Sigmoid colon (tissue), 7 donors: ENCODE results near the gene RNU4-1. TPM values are rescaled to one million over a fixed set of nuclear protein-coding genes. Genes with fewer than 3 reads are reported as not detected.

Experiments
- DNase-seq: peaks from one replicate; pipeline ENCODE4 v3.0.0-alpha.2; 2019
- H3K27ac ChIP-seq, 4 donors: fragments of 200-600 bp; sonication (generic); one replicate each; pipeline ENCODE4 v1.5.1; 2016 to 2019; ENCODE audit warnings: mild to moderate bottlenecking in 1 of 4
- H3K27me3 ChIP-seq, 3 donors: fragments of 200-600 bp; sonication (generic); one replicate each; pipeline ENCODE4 v1.5.1; 2019; ENCODE audit warnings: mild to moderate bottlenecking in 1 of 3
- H3K36me3 ChIP-seq, 4 donors: fragments of 200-600 bp; sonication (generic); one replicate each; pipeline ENCODE4 v1.5.1; 2016 to 2019
- H3K4me1 ChIP-seq, 4 donors: fragments of 200-600 bp; sonication (generic); one replicate each; pipeline ENCODE4 v1.5.1; 2017 to 2019
- H3K4me3 ChIP-seq, 4 donors: fragments of 200-600 bp; sonication (generic); one replicate each; pipeline ENCODE4 v1.5.1; 2017 to 2019; ENCODE audit warnings: mild to moderate bottlenecking in 2 of 4, moderate library complexity in 1 of 4
- H3K9me3 ChIP-seq, 4 donors: fragments of 200-600 bp in 3 of 4; sonication (generic) in 3 of 4; one replicate each; pipeline versions ENCODE4 v1.5.1 to v1.6.1; 2013 to 2019
- EP300 ChIP-seq, 4 donors: sonication (generic); formaldehyde crosslinking; IDR thresholded peaks; one replicate each; pipeline ENCODE4 v1.6.1; 2017; ENCODE audit warnings: antibody characterized with exemption in 4 of 4
- POLR2A ChIP-seq, 2 donors: fragments of 450-650 bp; IDR thresholded peaks; one replicate each; pipeline ENCODE4 v1.6.1; 2016; ENCODE audit warnings: antibody characterized with exemption in 2 of 2, mild to moderate bottlenecking in 2 of 2, moderate library complexity in 2 of 2
- POLR2AphosphoS5 ChIP-seq, 4 donors: sonication (generic); formaldehyde crosslinking; IDR thresholded peaks; one replicate each; pipeline ENCODE4 v1.6.1; 2017; ENCODE audit warnings: antibody characterized with exemption in 4 of 4
- WGBS, 2 donors: extraction: QIAGEN DNeasy Blood & Tissue Kit; methylation state at CpG; one replicate each; pipeline ENCODE4 v1.1.7; 2013; 5-methylcytosine and 5-hydroxymethylcytosine counted together
- intact Hi-C: fragments of 100-400 bp; cut with DNase I; formaldehyde crosslinking; loops from one replicate; pipeline ENCODE4 v1.15.1; 2023
- polyA plus RNA-seq, 3 donors: library from polyadenylated mRNA; stranded (reverse); fragments of 200-250 nt; gene quantifications; one replicate each; pipeline ENCODE4 v1.2.3, GENCODE V29; 2013
- total RNA-seq, 4 donors: library from RNA; depleted of rRNA; stranded (reverse); fragments of >200 nt; gene quantifications; one replicate each; pipeline ENCODE4 v1.1.0, GENCODE V29; 2016
- TF ChIP-seq, protein P1 (sequence below), 4 experiments: fragments of 450-650 bp in 3 of 4; fragments of 200-600 bp in 1 of 4; IDR thresholded peaks; one replicate each; pipeline ENCODE4 v1.5.1; 2016 to 2019; ENCODE audit warnings: antibody characterized with exemption in 4 of 4, mild to moderate bottlenecking in 3 of 4, moderate library complexity in 2 of 4
- donor health status: healthy with polysubstance abuse.
- donor health status: Bipolar disorder and iron deficiency.
- donor health status: healthy.

Gene RNU4-1
- total and polyA plus RNA-seq, 7 donors: under 0.01 TPM; not detected in 4

- 73 to 83% methylated on average over 5 of the region's 5 CpGs for WGBS, 2 donors
- H3K27me3 ChIP-seq: no peaks in the 10 kb centered on the region
- intact Hi-C loops: no loop called here
- DNase-seq: no peak
- no peak within 1 kb of the TSS for H3K27ac ChIP-seq
- no peak for TF ChIP-seq EP300 (IDR thresholded peaks at IDR 0.05)
- TF ChIP-seq POLR2A (IDR thresholded peaks at IDR 0.05): no peak
- TF ChIP-seq POLR2AphosphoS5 (IDR thresholded peaks at IDR 0.05): no peak
- TF ChIP-seq, protein P1, sequence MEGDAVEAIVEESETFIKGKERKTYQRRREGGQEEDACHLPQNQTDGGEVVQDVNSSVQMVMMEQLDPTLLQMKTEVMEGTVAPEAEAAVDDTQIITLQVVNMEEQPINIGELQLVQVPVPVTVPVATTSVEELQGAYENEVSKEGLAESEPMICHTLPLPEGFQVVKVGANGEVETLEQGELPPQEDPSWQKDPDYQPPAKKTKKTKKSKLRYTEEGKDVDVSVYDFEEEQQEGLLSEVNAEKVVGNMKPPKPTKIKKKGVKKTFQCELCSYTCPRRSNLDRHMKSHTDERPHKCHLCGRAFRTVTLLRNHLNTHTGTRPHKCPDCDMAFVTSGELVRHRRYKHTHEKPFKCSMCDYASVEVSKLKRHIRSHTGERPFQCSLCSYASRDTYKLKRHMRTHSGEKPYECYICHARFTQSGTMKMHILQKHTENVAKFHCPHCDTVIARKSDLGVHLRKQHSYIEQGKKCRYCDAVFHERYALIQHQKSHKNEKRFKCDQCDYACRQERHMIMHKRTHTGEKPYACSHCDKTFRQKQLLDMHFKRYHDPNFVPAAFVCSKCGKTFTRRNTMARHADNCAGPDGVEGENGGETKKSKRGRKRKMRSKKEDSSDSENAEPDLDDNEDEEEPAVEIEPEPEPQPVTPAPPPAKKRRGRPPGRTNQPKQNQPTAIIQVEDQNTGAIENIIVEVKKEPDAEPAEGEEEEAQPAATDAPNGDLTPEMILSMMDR (IDR thresholded peaks at IDR 0.05): no peak
- H3K4me1 ChIP-seq: peaks cover 0 to 7% (median 2%) of the 10 kb centered on the region in 4 donors
- no peaks in the 10 kb centered on the region for H3K36me3 ChIP-seq
- no peaks in the 10 kb centered on the region for H3K9me3 ChIP-seq
- no peak within 1 kb of the TSS for H3K4me3 ChIP-seq
These were observed 34.6 kb upstream of the RNU4-1 start, which contains the start of gene PLA2G1B for GRCh38 chr12:120327593-120327992. TSS of gene PLA2G1B (minus strand) at chr12:120327779. CDS start at chr12:120327753, 26 bp downstream.

- no peak for DNase-seq
- Histone ChIP-seq H3K9me3 (no peaks in the 10 kb centered on the region), H3K36me3 (no peaks in the 10 kb centered on the region), H3K4me3 (no peak overlapping the region), H3K27me3 (no peaks in the 10 kb centered on the region), H3K27ac (no peak overlapping the region), H3K4me1 (peaks cover 0 to 7% (median 2%) of the 10 kb centered on the region in 4 donors)
- no peak for TF ChIP-seq POLR2A (IDR thresholded peaks at IDR 0.05)
- no peak for TF ChIP-seq EP300 (IDR thresholded peaks at IDR 0.05)
- no peak for TF ChIP-seq POLR2AphosphoS5 (IDR thresholded peaks at IDR 0.05)
- TF ChIP-seq, protein P1 (IDR thresholded peaks at IDR 0.05): no peak
- intact Hi-C loops: no loop called here
- WGBS, 2 donors: 65 to 79% methylated on average over 9 of the region's 9 CpGs
These were observed 31.9 kb upstream of the RNU4-1 start for GRCh38 chr12:120324841-120325417.

DNA sequence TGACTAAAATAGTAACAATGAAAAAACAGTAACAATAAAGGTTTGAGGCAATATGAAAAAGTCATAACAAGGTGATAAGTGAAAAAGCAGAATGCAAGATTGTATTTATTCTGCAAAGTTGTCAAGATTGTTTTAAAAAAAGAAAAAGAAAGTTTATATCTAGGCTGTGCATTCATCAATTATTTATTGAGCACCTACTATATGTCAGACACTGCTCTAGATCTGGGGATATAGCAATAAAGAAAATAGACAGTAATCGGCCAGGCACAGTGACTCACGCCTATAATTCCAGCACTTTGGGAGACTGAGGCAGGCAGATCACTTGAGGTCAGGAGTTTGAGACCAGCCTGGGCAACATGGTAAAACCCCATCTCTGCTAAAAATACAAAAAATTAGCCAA, 30.7 kb upstream of the RNU4-1 start:
- no peak for DNase-seq
- intact Hi-C loops: no loop called here
- Histone ChIP-seq H3K27ac (no peak overlapping the region), H3K4me1 (peaks cover 0 to 7% (median 2%) of the 10 kb centered on the region in 4 donors), H3K9me3 (no peaks in the 10 kb centered on the region), H3K27me3 (no peaks in the 10 kb centered on the region), H3K36me3 (no peaks in the 10 kb centered on the region), H3K4me3 (no peak overlapping the region)
- TF ChIP-seq, protein P1 (IDR thresholded peaks at IDR 0.05): no peak
- TF ChIP-seq POLR2A (IDR thresholded peaks at IDR 0.05) (no peak), POLR2AphosphoS5 (IDR thresholded peaks at IDR 0.05) (no peak), EP300 (IDR thresholded peaks at IDR 0.05) (no peak)
- 89 to 93% methylated on average over 2 of the region's 2 CpGs for WGBS, 2 donors

GRCh38 chr12:120321382-120322202, 28.6 kb upstream of the RNU4-1 start:
- no peak overlapping the region for H3K27ac ChIP-seq
- H3K27me3 ChIP-seq: no peaks in the 10 kb centered on the region
- no peaks in the 10 kb centered on the region for H3K9me3 ChIP-seq
- intact Hi-C loops: no loop called here
- WGBS, 2 donors: 20 to 64% methylated on average over 13 of the region's 13 CpGs
- no peaks in the 10 kb centered on the region for H3K36me3 ChIP-seq
- no peak for DNase-seq
- peaks cover 0 to 16% (median 8%) of the 10 kb centered on the region in 4 donors for H3K4me1 ChIP-seq
- TF ChIP-seq POLR2A (IDR thresholded peaks at IDR 0.05): no peak
- TF ChIP-seq POLR2AphosphoS5 (IDR thresholded peaks at IDR 0.05): no peak
- TF ChIP-seq EP300 (IDR thresholded peaks at IDR 0.05): no peak
- TF ChIP-seq, protein P1 (IDR thresholded peaks at IDR 0.05): no peak
- no peak overlapping the region for H3K4me3 ChIP-seq
